Left renal cortex interstitium (tissue), 4 donors: Measurements from ENCODE around the gene BRD4. TPM values are rescaled to one million over a fixed set of nuclear protein-coding genes. Genes with fewer than 3 reads are reported as not detected.

Source experiments
- DNase-seq, 4 donors: peaks; one replicate each; pipeline ENCODE4 v3.0.0-alpha.2; 2013; ENCODE audit warnings: low read depth in 4 of 4, low spot score in 2 of 4, missing footprints in 1 of 4
- polyA plus RNA-seq, 4 donors: library from polyadenylated mRNA; unstranded; fragments of 120-200 nt; gene quantifications; one replicate each; pipeline ENCODE4 v1.2.1, GENCODE V29; 2013; ENCODE audit not compliant: insufficient read length in 4 of 4

The BRD4 gene
- polyA plus RNA-seq, 4 donors, result 41.6 to 64.5 (median 51.9) TPM

DNA sequence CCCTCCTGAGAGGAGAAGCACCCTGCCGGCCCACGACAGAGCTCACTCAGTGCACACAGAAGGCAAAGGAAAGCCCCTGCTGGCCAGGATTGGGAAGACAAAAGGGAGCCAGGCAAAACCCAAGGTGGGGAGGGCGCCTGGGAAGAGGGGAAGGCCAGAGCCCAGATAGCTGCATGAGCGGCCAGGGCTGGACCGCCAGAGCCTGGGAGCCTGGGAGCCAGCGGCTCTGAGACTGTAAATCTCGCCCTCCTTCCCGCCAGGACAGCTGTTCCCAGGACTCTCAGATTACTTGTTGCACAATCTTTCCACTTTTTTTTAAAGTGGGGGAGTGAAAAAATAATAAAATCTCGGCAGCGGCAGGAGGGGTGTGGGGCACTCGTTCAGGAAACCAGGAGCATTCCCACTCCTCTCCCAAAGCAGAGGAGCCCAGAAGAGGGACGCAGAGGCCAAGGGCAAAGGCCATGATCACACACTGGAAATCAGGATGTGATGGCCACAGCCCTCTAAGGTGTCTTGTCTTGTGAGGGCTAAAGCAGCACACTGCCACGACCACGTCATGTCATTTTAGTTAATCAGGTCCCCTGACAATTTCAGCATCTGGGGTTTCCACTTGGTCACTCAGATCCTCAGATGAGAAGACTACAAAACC lies 80.5 kb downstream of the BRD4 start:
- peak in 3 of 4 donors; percentile 72 to 88 (median 86) for DNase-seq

DNA sequence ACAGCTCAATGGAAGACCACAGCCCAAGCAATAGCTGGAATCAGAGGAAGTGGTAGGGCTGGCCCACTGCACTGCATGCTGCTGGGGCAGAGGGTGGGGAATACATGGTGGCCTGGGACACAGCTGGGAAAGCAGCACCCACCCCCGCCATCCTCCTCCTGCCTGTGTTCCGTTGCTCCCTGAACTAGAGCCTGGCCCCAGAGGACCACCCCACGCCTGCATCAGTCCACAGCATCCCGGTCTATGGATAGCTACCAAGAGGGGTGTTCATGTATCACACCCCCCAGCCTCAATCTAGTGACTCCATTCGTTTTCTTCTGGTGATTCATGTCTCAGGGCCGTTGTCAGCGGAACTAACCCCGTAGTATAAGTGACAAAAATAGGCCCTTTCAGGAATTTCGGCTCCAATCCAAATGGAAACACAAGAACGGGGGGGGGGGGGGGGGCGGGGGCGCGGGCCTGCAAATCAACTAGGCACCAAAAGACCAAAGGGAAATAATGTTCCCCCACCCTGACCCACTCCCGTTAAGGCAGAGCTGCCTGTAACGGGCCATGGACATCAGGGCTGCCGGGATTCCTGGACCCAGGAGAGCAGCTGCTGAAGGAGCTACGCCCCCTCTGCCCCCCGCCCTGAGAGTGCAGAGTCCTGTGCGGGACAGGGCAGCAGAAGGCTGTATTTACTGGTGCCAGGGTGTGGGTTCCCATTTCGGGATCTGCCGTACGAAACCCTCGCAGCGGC lies 81.2 kb downstream of the BRD4 start:
- no peak for DNase-seq

DNA sequence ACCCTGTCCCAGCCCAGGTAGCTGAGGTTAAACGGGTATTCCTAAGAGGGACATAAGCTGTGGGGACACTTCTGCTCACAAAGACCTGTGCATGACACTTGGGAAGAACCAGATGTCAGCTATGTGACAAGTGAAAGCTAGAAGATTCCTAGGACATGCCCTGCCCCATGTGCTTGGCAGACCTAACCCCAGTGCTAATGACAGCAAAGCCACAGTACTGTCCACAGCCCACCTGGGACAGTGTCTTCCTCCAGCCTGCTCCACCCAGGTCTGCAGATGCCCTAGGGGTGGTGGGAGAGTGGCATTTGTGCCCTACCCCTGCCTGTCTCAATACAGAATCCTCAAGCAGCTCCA lies 81.7 kb downstream of the BRD4 start:
- no peak for DNase-seq

DNA sequence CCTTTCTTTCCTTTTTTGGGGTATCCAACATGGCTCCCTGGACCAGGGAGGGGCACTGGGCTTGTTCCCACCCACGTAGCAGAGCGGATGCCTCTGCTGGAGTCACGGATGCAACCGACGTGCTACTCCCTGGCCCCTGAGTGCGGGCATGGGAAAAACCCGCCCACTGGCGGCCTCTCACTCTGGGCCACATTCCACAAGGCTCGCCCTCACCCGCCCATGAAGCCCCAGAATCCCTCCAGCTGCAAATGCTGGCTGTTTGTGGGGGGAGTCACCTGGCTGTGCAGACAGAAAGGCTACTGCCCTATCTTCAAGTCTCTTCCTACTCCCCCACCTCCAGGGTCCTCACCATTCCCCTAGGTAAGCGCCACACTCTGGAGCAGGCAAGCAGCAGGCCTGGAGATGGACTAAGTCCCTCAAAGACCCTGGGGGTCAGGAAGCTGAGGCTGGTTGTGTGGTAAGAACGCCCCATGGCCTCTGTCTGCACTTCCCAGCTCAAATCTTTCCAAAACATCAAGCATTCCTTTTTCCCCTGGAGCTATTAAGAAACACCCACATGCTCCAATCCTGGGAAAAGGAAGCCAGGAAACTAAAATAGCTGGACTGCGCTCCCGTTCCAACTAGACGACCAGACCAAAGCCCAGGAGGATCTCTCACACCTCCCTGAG lies 82.2 kb downstream of the BRD4 start:
- DNase-seq, result no peak

DNA sequence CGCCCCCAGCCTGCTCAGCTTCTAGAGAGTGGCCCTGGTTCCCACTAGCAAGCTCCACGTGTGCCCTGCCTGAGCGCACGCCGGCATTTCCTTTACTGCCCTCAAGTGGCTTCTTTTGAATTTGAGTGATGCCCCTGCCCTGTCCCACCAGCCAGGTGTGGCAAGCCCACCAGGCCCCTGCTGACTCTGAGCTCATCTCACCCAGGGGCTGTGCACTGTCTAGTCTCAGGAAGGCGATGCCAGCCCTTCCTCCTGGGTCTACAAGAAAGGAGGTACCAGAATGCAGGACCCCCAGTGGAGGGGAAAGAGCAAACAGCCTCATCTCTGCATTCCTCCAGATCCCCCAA lies 82.8 kb downstream of the BRD4 start:
- no peak for DNase-seq

DNA sequence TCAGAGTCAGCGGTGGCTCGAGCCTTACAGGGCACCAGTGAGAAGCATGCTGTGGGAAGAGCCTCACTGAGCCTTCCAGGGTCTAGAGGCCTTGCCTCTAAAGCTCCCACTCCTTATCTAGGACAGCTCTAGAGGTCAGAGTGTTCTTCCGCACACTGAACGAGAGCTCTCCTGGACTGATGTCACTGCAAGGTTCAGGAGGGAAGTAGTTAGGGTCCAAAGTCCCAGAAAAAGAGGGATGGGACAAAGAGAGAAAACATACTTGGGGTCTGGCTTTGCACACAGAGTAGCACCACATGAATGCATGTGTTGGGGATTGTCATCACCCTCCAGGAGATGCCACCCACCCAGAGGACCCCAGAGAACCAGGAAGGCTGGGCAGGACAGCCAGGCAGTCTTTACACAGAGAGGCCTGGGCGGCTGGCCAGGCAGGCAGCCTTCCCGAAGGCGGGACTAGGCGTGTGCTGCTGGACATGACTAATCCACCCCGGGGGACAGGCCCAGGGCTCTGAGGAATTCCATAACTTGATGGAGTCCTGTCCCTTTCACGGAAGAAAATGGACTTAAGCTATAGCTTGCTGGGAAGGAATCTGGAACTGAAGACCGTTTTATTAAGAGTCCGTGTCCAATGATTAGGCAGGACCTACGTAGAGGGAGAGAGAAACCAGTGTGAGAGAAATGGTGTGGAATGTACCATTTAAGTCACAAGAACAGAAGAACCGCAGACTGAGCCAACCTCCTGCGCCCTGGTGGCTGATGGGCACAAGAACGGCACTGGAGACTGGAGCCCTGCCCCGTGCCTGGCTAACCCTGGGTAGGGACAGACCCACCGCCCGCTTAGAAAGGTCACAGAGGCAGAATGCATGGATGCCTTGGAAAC lies 83.5 kb downstream of the BRD4 start:
- no peak for DNase-seq

DNA sequence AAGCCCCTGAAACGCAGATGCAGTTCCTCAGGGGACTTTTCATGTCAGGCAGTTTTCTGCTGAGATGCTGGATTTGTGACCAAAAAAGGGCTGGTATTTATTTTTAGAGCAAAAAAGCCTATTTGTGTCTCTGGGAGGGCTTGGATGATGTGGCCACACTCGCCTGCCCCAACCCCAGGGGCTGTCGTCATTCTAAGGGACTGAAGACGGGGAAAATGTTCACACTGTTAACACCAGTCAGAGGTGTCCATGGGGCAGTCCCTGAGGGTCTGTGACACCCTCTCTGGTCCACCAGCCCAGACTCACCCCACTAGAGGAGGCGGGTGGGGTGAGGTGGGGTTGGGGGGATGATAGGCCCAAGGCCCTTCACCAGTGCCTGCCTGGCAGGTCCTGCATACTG lies 84.2 kb downstream of the BRD4 start:
- DNase-seq, result no peak

DNA sequence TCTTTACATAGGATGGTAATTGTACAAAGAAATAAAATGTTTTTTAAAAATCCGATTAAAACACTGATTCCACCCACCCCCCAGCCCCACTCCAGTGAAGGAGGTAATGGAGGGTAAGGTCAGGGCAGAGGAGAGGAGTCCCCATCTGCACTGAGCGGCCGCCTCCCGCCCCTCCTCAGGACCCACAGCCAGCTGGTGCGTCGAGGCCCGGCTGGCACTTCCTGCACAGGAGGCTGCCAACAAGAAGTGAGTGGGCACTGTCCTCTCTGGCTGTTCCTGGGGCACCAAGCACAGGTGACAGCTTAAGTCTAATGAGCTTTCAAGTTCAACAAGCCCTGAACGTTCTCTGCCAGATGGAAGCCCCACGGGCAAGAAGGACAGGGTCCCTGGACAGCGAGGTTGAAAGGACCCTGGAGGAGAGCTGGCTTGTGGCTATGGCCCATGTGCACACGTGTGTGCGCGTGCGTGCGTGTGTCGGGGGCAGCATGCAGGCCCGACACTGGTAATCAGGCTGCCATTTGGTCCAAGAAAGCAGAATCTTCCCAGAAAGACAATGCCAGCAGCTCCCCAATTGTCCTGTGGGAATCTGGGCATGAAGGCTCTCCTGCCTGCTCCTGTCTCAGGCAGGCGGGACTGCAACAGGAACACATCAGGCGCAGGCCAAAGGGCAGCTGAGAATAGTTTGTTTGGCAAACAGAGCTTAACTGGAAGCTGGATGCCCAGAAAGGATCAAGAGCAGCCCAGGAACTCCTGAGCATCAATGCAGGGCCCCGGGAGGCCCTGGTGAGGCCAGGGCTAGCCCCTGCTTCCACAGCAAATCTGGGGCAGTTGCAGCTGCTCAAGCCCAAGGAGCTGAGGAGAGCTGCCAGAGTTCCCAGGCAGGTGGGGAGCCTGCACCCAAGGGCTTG lies 85.0 kb downstream of the BRD4 start:
- no peak for DNase-seq

DNA sequence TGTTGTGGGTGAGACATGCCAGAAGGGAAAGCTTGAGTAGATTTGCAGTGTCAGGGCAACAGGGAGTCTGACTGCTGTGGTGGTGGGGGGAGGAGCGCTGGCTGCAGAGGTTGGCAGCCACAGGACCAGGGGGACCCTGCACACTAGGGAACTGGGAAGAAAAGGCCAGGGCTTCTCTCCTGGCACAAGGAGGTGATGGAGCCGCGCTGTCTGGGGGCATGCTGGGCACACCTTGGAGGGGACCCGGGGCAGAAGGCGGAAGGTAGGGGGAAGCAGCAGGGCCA lies 86.2 kb downstream of the BRD4 start:
- no peak for DNase-seq

DNA sequence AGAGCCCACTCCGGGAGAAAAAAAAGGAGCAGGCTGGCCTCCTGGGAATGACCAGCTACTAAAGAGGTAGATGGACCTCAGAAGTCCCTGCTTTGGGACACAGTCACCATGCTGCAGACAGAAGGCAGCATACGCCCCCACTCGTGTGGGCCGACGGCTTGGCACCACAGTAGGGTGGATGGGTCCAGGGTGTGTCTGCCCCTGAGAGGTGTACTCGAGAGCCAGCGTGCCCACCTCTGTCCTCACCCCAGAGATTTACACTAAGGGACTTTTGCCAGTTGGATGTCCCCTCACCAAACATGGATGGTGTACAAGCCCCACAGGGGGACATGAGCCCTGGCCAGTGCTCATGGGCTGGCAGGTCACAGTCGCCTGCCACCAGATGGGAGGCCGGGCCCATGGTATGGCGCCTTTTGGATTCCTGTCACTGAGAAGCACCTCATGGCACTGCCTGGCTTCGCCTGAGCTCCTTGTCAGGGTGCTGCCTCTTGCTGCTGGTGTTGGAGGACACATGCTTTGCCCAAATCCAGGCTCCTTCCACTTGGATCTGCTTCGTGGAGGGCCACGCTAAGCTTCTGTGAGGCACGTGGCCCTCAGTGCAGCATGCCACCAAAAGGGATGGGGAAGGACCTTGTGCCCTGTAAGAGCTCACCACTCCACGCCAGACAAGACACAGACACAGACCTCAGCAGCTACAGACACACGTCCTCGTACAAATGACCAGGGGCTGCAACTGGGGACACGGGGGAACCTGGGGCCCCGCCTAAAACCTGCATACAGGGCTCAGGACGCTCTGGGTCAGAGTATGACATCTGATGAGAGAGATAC lies 86.8 kb downstream of the BRD4 start:
- no peak for DNase-seq

DNA sequence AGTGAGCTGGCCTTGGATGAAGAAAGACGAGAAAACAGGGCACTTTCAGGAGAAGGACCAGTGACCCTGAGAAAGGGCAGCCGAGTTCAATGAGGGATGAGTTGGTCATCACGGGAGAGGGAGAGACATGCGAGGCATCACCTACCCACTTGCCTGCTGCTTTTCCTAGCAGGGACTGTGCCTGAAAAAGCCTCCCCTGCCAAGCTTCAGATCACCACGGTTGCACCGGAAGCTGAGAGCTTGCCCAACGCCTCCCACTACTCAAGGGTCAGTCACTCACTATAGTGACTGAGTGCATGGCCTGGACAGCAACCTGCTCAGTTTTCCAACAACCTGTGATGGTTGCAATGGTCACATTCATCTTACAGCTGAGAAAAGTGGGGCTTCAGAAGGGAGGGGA lies 87.5 kb downstream of the BRD4 start:
- no peak for DNase-seq

DNA sequence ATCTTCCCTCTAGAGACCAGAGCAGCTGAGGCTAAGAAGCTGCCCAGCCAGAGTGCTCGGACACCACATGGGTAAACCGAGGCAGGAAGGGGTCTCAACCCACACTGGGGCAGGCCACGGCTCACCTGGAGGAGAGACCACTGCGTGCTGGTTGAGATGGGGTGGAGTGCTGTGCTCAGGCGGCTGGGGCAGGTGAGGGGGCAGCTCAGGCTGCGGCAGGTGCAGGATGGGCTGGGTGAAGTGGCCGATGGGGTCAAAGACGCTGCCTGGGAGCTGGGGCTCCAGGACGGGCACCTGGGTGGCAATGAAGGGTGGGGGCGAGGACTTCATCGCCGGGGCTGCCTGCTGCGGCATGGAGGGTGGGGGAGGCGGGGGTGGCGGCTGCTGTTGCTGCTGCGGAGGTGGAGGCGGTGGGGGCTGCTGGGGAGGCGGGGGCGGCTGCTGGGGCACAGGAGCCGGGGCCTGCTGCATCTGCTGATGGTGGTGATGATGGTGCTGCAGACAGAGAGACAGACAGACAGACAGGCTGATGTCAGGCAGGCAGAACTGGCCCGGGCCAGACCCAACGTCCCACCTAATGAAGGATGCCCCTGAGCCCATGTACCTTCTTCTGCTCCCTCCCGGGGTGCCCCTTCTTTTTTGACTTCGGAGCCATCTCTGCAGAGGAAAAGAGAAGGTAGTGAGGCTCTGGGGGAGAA lies 88.1 kb downstream of the BRD4 start:
- DNase-seq, result no peak

DNA sequence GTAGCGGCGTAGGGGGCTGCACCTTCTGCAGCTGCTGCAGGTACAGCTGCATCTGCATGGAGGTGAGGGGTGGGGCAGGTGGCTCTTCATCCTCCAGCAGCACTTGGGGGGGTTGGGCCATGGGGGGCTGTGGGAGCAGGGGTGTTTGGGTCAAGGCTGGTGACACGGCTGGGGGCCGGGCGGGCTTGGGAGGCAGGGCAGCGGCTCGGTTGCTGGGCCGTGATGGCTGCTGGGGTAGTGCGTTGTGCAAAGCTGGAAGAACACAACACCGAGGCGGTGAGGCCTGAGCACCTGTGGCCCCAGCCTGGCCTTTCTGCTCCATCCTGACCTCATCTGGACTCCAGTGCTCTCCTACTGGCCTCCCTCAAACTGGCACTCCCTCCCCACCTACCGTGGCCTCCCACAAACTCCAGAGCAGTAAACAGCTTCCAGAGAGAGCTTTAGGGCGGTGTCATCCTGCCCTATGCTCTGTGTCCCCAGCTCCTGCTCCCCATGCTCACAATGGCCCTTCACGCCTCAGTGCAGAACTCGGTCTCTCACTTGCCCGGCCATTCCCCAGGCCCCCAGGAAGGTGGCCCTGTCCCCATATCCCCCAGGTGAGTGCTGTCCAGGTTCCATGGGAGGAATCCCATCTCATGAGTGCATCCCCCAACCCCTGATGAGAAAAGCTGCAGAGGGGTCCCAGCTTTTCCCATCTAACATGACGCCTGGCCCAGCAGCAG lies 88.9 kb downstream of the BRD4 start:
- no peak for DNase-seq

DNA sequence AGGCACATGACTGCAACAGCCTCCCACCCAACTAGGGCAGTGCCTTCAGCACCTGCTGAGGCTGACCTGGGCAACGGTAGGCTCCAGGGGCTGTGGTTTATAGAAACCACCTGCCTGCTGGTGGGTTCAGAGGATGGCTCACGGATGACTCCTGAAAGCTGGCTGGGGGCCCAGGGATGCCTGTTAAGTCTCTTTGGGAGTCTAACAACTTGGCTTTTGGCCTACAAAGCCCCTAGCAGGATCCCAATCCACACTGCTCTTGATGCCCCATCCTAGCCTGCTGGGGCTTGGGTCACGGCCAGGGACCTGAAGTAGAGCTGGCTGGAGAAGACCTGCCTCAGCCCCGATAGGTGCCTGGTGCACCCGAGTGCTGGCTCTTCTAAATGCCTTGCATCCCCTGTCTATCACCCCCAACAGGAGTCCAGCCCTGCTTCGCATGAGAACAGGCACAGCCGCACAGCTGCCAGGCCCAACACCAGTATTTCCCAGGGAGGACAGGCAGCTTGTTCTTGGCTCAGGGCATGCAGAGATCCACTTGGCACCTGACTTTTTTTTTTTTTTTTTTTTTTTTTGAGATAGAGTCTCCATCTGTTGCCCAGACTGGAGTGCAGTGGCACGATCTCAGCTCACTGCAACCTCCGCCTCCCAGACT lies 91.0 kb downstream of the BRD4 start:
- no peak for DNase-seq

DNA sequence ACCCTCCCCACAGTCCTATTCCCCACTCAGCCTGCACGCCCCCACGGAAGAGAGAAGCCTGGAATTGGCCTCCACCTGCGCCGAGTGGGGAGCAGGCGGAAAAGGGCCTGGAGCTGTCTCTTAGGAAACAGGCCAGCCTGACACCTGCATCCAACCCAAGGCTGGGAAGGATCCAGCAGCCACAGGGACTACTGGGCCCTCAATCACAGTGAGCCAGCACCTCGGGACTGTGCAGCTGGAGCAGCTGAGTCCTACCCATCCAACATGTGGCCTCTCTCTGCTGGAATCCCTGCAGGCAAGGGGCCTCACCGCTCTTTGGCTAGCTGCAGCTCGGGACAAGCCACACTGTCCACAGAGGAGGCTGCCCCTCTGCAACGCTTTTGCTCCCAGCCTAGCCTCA lies 91.8 kb downstream of the BRD4 start:
- DNase-seq, result no peak

DNA sequence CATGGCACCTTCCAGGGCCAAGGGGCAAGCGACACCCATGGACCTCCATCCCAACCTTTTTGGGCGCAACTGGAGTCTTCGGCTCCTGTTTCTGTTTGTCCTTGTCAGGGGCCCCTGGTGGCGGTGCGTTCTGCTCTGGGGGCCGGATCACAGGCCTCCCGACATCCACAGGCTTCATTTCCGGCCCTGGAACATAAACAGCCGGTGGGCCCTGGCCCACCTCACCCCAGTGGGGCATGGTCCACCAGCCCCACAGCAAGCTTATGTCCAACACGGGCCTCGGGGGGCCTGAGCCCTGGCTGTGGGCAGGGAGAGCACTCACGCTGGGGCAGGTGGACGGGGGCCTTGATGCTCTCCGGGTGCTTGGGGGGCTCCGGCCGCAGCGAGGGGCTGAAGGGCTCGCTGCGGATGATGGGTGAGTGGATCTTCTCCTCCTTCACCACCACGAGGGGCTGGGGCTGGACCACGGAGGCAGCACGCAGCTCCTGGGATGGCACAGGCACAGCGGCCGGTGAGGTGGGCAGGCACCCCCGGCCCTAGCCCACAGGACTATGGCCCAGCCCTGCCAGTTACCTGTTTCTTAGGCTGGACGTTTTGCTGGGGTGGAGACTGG lies 92.9 kb downstream of the BRD4 start:
- no peak for DNase-seq

DNA sequence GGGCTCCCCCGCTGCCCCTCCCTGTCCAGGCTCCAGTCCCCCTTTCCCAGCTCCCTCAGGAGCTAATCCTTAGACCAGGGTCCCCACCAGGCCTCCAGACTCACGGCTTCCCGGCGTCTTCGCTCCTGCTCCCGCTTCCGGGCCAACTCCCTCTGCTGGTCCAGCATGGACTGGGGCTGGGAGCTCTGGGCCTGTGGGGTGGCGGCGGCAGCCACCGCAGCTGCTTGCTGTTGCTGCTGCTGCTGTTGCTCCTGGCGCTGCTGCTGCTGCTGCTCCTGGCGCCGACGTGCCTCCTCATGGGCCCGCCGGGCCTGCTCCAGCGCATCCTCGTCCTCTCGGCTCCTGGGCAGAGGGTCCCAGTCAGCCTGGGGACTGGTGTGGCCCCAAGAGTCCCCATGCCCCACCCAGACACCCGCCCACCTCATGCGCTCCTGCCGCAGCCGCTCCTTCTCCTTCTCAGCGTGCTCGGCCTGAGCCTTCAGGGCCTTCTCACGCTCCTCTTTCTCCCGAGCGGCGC lies 93.6 kb downstream of the BRD4 start:
- DNase-seq, result no peak
